HG02852 (cell line): ENCODE results near the gene LEKR1.

Experiments used
- ATAC-seq: cut with Tn5 transposase; IDR thresholded peaks from one replicate; pipeline ENCODE4 v1.9.1; 2021; ENCODE audit warnings: mild to moderate bottlenecking, moderate library complexity; ENCODE audit not compliant: unreplicated experiment

Gene LEKR1

GRCh38 chr3:157074490-157074889 is 248.3 kb downstream of the LEKR1 start:
- ATAC-seq: no peak

GRCh38 chr3:157074981-157075380 is 248.8 kb downstream of the LEKR1 start:
- ATAC-seq: no peak

- no peak for ATAC-seq
Observed at GRCh38 chr3:157075693-157076420, 249.7 kb downstream of the LEKR1 start.

- no peak for ATAC-seq
Observed at GRCh38 chr3:157077565-157077991, 251.4 kb downstream of the LEKR1 start.

GRCh38 chr3:157078131-157078810 is 252.1 kb downstream of the LEKR1 start:
- ATAC-seq: no peak

GRCh38 chr3:157078811-157079185 is 252.6 kb downstream of the LEKR1 start:
- ATAC-seq: no peak

GRCh38 chr3:157079676-157080369 is 253.7 kb downstream of the LEKR1 start:
- no peak for ATAC-seq

GRCh38 chr3:157081626-157082210 is 255.6 kb downstream of the LEKR1 start:
- peak; percentile 83 for ATAC-seq

GRCh38 chr3:157082305-157082982 is 256.3 kb downstream of the LEKR1 start:
- no peak for ATAC-seq

- ATAC-seq: no peak
Observed at GRCh38 chr3:157083824-157084223, 257.7 kb downstream of the LEKR1 start.

GRCh38 chr3:157086060-157086750 is 260.1 kb downstream of the LEKR1 start:
- ATAC-seq: no peak

- no peak for ATAC-seq
Observed at GRCh38 chr3:157086775-157087174, 260.6 kb downstream of the LEKR1 start.

GRCh38 chr3:157087373-157087772 is 261.2 kb downstream of the LEKR1 start:
- no peak for ATAC-seq

- no peak for ATAC-seq
Observed at GRCh38 chr3:157087780-157088600, 261.8 kb downstream of the LEKR1 start.

- peak; percentile 70 for ATAC-seq
Observed at GRCh38 chr3:157088601-157089454, 262.7 kb downstream of the LEKR1 start.

- peak; percentile 27 for ATAC-seq
Observed at GRCh38 chr3:157089455-157090221, 263.5 kb downstream of the LEKR1 start.

- ATAC-seq: no peak
Observed at GRCh38 chr3:157091083-157091833, 265.1 kb downstream of the LEKR1 start.
